CD14-positive monocyte (primary cell): ENCODE measurements around the gene LIMS2. TPM values are rescaled to one million over a fixed set of nuclear protein-coding genes. Genes with fewer than 3 reads are reported as not detected.

ENCODE experiments used
- DNase-seq, 3 donors: peaks; one replicate each; pipeline ENCODE4 v3.0.0-alpha.2; 2011 to 2022
- H2AFZ ChIP-seq: 2 replicates; pipeline ENCODE4 v1.6.0; 2012; ENCODE audit warnings: mild to moderate bottlenecking, low read depth, low read length, inconsistent platforms; ENCODE audit not compliant: insufficient read depth, poor library complexity, severe bottlenecking
- H3K27ac ChIP-seq, 2 donors: 1 replicate in 1 of 2; 2 replicates in 1 of 2; pipeline ENCODE4 v1.5.1; 2012 to 2013; ENCODE audit warnings: low read length in 2 of 2, control low read depth in 1 of 2, inconsistent platforms in 1 of 2, low read depth in 1 of 2, mild to moderate bottlenecking in 1 of 2
- H3K27me3 ChIP-seq, 2 donors: one replicate each; pipeline versions ENCODE4 v1.6.0 to v1.6.1; 2011 to 2013; ENCODE audit warnings: low read length in 2 of 2; ENCODE audit not compliant: control insufficient read depth in 2 of 2, insufficient read depth in 2 of 2
- H3K36me3 ChIP-seq, 2 donors: replicated peaks in 1 of 2; 1 replicate in 1 of 2; 2 replicates in 1 of 2; pipeline versions ENCODE4 v1.5.1 to v1.6.1; 2012 to 2013; ENCODE audit warnings: low read length in 2 of 2, control low read depth in 1 of 2, inconsistent platforms in 1 of 2, mild to moderate bottlenecking in 1 of 2; ENCODE audit not compliant: insufficient read depth in 2 of 2, control insufficient read depth in 1 of 2
- H3K4me1 ChIP-seq, 2 donors: 1 replicate in 1 of 2; 2 replicates in 1 of 2; pipeline versions ENCODE4 v1.5.1 to v1.6.1; 2012 to 2013; ENCODE audit warnings: low read length in 2 of 2, control low read depth in 1 of 2, inconsistent platforms in 1 of 2, mild to moderate bottlenecking in 1 of 2, moderate library complexity in 1 of 2; ENCODE audit not compliant: insufficient read depth in 2 of 2, control insufficient read depth in 1 of 2
- H3K4me2 ChIP-seq: replicated peaks from 2 replicates; pipeline ENCODE3; 2012; ENCODE audit warnings: low read length, moderate library complexity, mild to moderate bottlenecking; ENCODE audit not compliant: poor library complexity, severe bottlenecking; ENCODE audit errors: extremely low read depth
- H3K4me3 ChIP-seq, 3 experiments: fragments of 200-600 bp in 1 of 3; sonication (generic) in 1 of 3; replicated peaks in 1 of 3; 1 replicate in 2 of 3; 2 replicates in 1 of 3; pipeline ENCODE4 v1.5.1; 2011 to 2013; ENCODE audit warnings: low read length in 3 of 3, mild to moderate bottlenecking in 3 of 3, control low read depth in 2 of 3, low read depth in 2 of 3, inconsistent platforms in 1 of 3, moderate library complexity in 1 of 3
- H3K79me2 ChIP-seq: 2 replicates; pipeline ENCODE4 v1.6.0; 2012; ENCODE audit warnings: mild to moderate bottlenecking, control low read depth, inconsistent platforms, low read length, moderate library complexity; ENCODE audit not compliant: insufficient read depth
- H3K9ac ChIP-seq: 2 replicates; pipeline ENCODE4 v1.6.0; 2017; ENCODE audit warnings: low read length, mild to moderate bottlenecking; ENCODE audit not compliant: insufficient read depth, poor library complexity, severe bottlenecking
- H3K9me3 ChIP-seq, 2 donors: replicated peaks in 1 of 2; 1 replicate in 1 of 2; 2 replicates in 1 of 2; pipeline versions ENCODE4 v1.5.1 to v1.6.1; 2012 to 2013; ENCODE audit warnings: low read length in 2 of 2, control low read depth in 1 of 2; ENCODE audit not compliant: control insufficient read depth in 1 of 2, insufficient read depth in 1 of 2
- H4K20me1 ChIP-seq: 2 replicates; pipeline ENCODE4 v1.6.0; 2012; ENCODE audit warnings: mild to moderate bottlenecking, low read length, control low read depth, moderate library complexity; ENCODE audit not compliant: insufficient read depth
- H3K27ac Mint-ChIP-seq, 7 donors: one replicate each; pipeline ENCODE4 v1.8.0; 2020; ENCODE audit warnings: mild to moderate bottlenecking in 7 of 7, mixed read lengths in 7 of 7, moderate library complexity in 6 of 7, inconsistent platforms in 2 of 7
- H3K27me3 Mint-ChIP-seq, 3 donors: one replicate each; pipeline ENCODE4 v1.8.0; 2021 to 2022; ENCODE audit warnings: low read depth in 3 of 3, mild to moderate bottlenecking in 3 of 3, mixed read lengths in 3 of 3, moderate library complexity in 3 of 3, inconsistent platforms in 1 of 3
- H3K36me3 Mint-ChIP-seq, 2 donors: one replicate each; pipeline ENCODE4 v1.8.0; 2020; ENCODE audit warnings: mixed read lengths in 2 of 2, inconsistent platforms in 1 of 2, mild to moderate bottlenecking in 1 of 2
- H3K4me1 Mint-ChIP-seq: one replicate; pipeline ENCODE4 v1.8.0; 2020; ENCODE audit warnings: mild to moderate bottlenecking, mixed read lengths
- H3K4me3 Mint-ChIP-seq, 2 donors: one replicate each; pipeline ENCODE4 v1.8.0; 2020; ENCODE audit warnings: mild to moderate bottlenecking in 2 of 2, mixed read lengths in 2 of 2, moderate library complexity in 1 of 2
- H3K9me3 Mint-ChIP-seq, 7 donors: one replicate each; pipeline ENCODE4 v1.8.0; 2020 to 2022; ENCODE audit warnings: mixed read lengths in 7 of 7, mild to moderate bottlenecking in 6 of 7, moderate library complexity in 6 of 7, inconsistent platforms in 2 of 7
- WGBS: methylation state at CpG from one replicate; pipeline ENCODE4 v1.1.5; 2013; ENCODE audit warnings: missing lambda C conversion rate; ENCODE audit not compliant: insufficient coverage; 5-methylcytosine and 5-hydroxymethylcytosine counted together
- intact Hi-C, 2 donors: fragments of 100-400 bp; cut with micrococcal nuclease; formaldehyde crosslinking; loops; one replicate each; pipeline versions ENCODE4 v1.15.0 to v1.15.1; 2023
- polyA plus RNA-seq, 3 donors: library from polyadenylated mRNA; depleted of rRNA in 1 of 3; unstranded in 2 of 3; stranded (reverse) in 1 of 3; fragments of 300-500 nt in 2 of 3; fragments of >200 nt in 1 of 3; fragmentation: Illumina TruSeq in 2 of 3; gene quantifications; 1 replicate in 2 of 3; 2 replicates in 1 of 3; pipeline ENCODE4 v1.2.3, GENCODE V29; 2012 to 2021
- TF ChIP-seq, protein P1 (sequence below): fragments of 200-600 bp; IDR thresholded peaks from one replicate; pipeline ENCODE4 v1.8.0; 2022; ENCODE audit warnings: antibody characterized with exemption, mild to moderate bottlenecking

The LIMS2 gene
- polyA plus RNA-seq, 3 donors = 0.13 to 1.3 (median 0.23) TPM

DNA sequence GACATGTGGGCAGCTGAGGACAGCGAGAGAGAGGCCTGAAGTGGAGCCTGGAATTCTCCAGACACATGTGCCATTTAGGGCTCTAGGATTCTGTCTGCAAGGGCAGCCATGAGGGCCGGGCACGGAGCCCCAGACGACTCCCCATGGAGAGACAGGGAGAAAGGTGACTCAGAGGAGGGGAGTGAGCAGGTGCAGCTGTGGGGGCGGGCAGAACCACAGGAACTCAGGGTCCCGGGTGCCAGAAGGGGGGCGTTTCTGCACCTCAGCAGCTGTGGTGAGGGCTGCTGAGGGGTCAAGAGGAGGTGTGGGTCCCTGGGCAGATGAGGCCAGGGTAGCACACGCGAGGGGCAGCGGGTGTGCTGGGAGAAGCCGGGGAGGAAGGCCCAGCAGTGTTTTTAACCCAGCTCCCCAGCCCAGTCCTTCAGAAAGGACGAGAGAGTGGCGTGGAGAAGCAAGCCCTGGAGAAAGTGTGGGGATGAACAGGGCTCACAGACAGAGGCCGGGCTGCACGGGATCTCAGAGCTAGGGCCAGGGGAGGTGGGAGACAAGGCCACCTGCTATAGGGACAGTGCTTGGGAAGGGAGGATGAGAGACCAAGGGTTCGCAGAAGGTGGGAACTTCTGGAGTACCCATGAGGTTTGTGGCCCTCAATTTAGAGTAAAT is 21.8 kb downstream of the LIMS2 start:
- H3K27me3 Mint-ChIP-seq = peaks cover 2 to 5% (median 4%) of the 10 kb centered on the region in 3 donors
- H3K27ac Mint-ChIP-seq = peak overlapping the region in 1 of 7 donors; percentile 54
- no peaks in the 10 kb centered on the region for H3K27me3 ChIP-seq
- H3K9ac ChIP-seq = no peak overlapping the region
- no peak for DNase-seq
- H3K9me3 ChIP-seq = no peaks in the 10 kb centered on the region
- H3K36me3 Mint-ChIP-seq = no peaks in the 10 kb centered on the region
- intact Hi-C loops = no loop called here
- no peak overlapping the region for H2AFZ ChIP-seq
- no peak overlapping the region for H3K4me2 ChIP-seq
- no peaks in the 10 kb centered on the region for H3K79me2 ChIP-seq
- peaks cover 9% of the 10 kb centered on the region in 2 donors for H3K4me1 ChIP-seq
- WGBS = 88% methylated on average over 16 of the region's 16 CpGs
- H3K36me3 ChIP-seq = no peaks in the 10 kb centered on the region
- H4K20me1 ChIP-seq = no peaks in the 10 kb centered on the region
- no peak overlapping the region for H3K4me3 Mint-ChIP-seq
- H3K4me3 ChIP-seq = no peak overlapping the region
- H3K27ac ChIP-seq = no peak overlapping the region
- TF ChIP-seq, protein P1, sequence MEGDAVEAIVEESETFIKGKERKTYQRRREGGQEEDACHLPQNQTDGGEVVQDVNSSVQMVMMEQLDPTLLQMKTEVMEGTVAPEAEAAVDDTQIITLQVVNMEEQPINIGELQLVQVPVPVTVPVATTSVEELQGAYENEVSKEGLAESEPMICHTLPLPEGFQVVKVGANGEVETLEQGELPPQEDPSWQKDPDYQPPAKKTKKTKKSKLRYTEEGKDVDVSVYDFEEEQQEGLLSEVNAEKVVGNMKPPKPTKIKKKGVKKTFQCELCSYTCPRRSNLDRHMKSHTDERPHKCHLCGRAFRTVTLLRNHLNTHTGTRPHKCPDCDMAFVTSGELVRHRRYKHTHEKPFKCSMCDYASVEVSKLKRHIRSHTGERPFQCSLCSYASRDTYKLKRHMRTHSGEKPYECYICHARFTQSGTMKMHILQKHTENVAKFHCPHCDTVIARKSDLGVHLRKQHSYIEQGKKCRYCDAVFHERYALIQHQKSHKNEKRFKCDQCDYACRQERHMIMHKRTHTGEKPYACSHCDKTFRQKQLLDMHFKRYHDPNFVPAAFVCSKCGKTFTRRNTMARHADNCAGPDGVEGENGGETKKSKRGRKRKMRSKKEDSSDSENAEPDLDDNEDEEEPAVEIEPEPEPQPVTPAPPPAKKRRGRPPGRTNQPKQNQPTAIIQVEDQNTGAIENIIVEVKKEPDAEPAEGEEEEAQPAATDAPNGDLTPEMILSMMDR = no peak
- peaks cover 12% of the 10 kb centered on the region for H3K4me1 Mint-ChIP-seq
- H3K9me3 Mint-ChIP-seq = peaks cover 0 to 2% (median 0%) of the 10 kb centered on the region in 7 donors

DNA sequence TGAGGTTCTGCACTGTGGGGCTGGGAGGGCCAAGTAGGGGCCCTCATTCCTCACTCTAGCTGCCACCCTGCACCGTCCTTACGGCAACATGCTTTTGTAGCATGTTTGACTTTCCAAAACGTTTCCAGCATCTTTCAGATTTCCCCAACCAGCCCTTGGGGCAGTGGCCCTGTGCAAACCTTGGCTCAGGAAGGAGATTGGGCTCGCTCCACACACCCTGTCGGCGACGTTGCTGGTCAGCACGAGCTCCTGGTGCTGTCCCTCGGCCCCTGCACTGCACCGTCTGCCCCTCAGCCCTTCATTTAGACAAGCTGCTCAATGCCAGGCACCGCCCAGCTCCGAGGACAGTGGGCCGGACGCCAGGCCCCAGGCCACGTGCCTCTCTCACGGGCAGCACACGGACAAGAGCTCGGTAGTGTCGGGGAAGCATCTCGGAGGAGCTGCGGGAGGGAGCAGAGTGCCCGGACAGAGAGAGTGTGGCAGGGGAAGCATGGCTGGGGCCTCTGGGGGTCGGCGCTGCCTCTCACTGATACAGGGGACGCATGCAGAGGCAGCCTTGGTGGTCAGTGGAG is 22.5 kb downstream of the LIMS2 start:
- no peaks in the 10 kb centered on the region for H3K9me3 ChIP-seq
- WGBS = 88% methylated on average over 25 of the region's 25 CpGs
- H3K79me2 ChIP-seq = no peaks in the 10 kb centered on the region
- DNase-seq = no peak
- peaks cover 9% of the 10 kb centered on the region in 2 donors for H3K4me1 ChIP-seq
- H3K9me3 Mint-ChIP-seq = peaks cover 0 to 2% (median 0%) of the 10 kb centered on the region in 7 donors
- H3K4me3 Mint-ChIP-seq = no peak overlapping the region
- H3K4me2 ChIP-seq = no peak overlapping the region
- H3K27ac ChIP-seq = no peak overlapping the region
- no peak overlapping the region for H3K4me3 ChIP-seq
- no peak overlapping the region for H3K27ac Mint-ChIP-seq
- peaks cover 2 to 8% (median 7%) of the 10 kb centered on the region in 3 donors for H3K27me3 Mint-ChIP-seq
- TF ChIP-seq, protein P1 = no peak
- H3K9ac ChIP-seq = no peak overlapping the region
- H4K20me1 ChIP-seq = no peaks in the 10 kb centered on the region
- peaks cover 13% of the 10 kb centered on the region for H3K4me1 Mint-ChIP-seq
- H3K27me3 ChIP-seq = no peaks in the 10 kb centered on the region
- H3K36me3 Mint-ChIP-seq = no peaks in the 10 kb centered on the region
- H3K36me3 ChIP-seq = no peaks in the 10 kb centered on the region
- no peak overlapping the region for H2AFZ ChIP-seq
- intact Hi-C loops = no loop called here
